GM23338 (cell line): ENCODE results near the gene NEMF. TPM values are rescaled to one million over a fixed set of nuclear protein-coding genes. Genes with fewer than 3 reads are reported as not detected.

Experiments used
- ATAC-seq: fragments of 200-7000 bp; cut with Tn5 transposase; 3 replicates; pipeline ENCODE4 v1.9.1; 2020
- DNase-seq: peaks from one replicate; pipeline ENCODE4 v3.0.0-alpha.2; 2015; ENCODE audit warnings: low spot score
- H2AFZ ChIP-seq: fragments of 200-600 bp; sonication (generic); 2 replicates; pipeline ENCODE4 v1.8.0; 2016; ENCODE audit warnings: antibody characterized with exemption, mild to moderate bottlenecking, moderate library complexity
- H3F3A ChIP-seq: fragments of 200-600 bp; sonication (generic); replicated peaks from 2 replicates; pipeline ENCODE4 v1.8.0; 2017; ENCODE audit warnings: antibody characterized with exemption, mixed run types, low read depth
- H3K27ac ChIP-seq: fragments of 200-600 bp; sonication (generic); 2 replicates; pipeline ENCODE4 v1.6.1; 2016; ENCODE audit warnings: low read depth
- H3K27me3 ChIP-seq: fragments of 200-600 bp; sonication (generic); 2 replicates; pipeline ENCODE4 v1.8.0; 2016; ENCODE audit warnings: mild to moderate bottlenecking, mixed run types, moderate library complexity; ENCODE audit not compliant: insufficient read depth
- H3K36me3 ChIP-seq: fragments of 200-600 bp; sonication (generic); 2 replicates; pipeline ENCODE4 v1.8.0; 2016; ENCODE audit warnings: mild to moderate bottlenecking; ENCODE audit not compliant: insufficient read depth
- H3K4me1 ChIP-seq: fragments of 200-600 bp; sonication (generic); 2 replicates; pipeline ENCODE4 v1.8.0; 2016; ENCODE audit warnings: mild to moderate bottlenecking, moderate library complexity; ENCODE audit not compliant: insufficient read depth
- H3K4me2 ChIP-seq: fragments of 200-600 bp; sonication (generic); 2 replicates; pipeline ENCODE4 v1.7.1; 2017; ENCODE audit warnings: mixed run types
- H3K4me3 ChIP-seq: fragments of 200-600 bp; sonication (generic); 2 replicates; pipeline ENCODE4 v1.6.1; 2016; ENCODE audit warnings: mixed run types
- H3K79me2 ChIP-seq: fragments of 200-600 bp; sonication (generic); replicated peaks from 2 replicates; pipeline ENCODE4 v1.8.0; 2017; ENCODE audit warnings: mild to moderate bottlenecking; ENCODE audit not compliant: insufficient read depth
- H3K9me2 ChIP-seq: fragments of 200-600 bp; sonication (generic); 2 replicates; pipeline ENCODE4 v1.8.0; 2017; ENCODE audit not compliant: insufficient read depth
- H4K20me1 ChIP-seq: fragments of 200-600 bp; sonication (generic); replicated peaks from 2 replicates; pipeline ENCODE4 v1.8.0; 2017; ENCODE audit warnings: mild to moderate bottlenecking; ENCODE audit not compliant: insufficient read depth
- H3K27ac Mint-ChIP-seq: 2 replicates; pipeline ENCODE4 v1.8.0; 2020; ENCODE audit warnings: inconsistent platforms, mild to moderate bottlenecking, moderate library complexity, mixed read lengths
- H3K27me3 Mint-ChIP-seq: 3 replicates; pipeline ENCODE4 v1.8.0; 2022; ENCODE audit warnings: low read depth, mild to moderate bottlenecking, moderate library complexity, mixed read lengths, inconsistent platforms; ENCODE audit not compliant: insufficient read depth, poor library complexity
- H3K36me3 Mint-ChIP-seq: 3 replicates; pipeline ENCODE4 v1.8.0; 2021; ENCODE audit warnings: low read depth, mild to moderate bottlenecking, inconsistent platforms, moderate library complexity, mixed read lengths
- H3K4me1 Mint-ChIP-seq: 3 replicates; pipeline ENCODE4 v1.8.0; 2020; ENCODE audit warnings: mild to moderate bottlenecking, inconsistent platforms, mixed read lengths
- H3K4me3 Mint-ChIP-seq: 3 replicates; pipeline ENCODE4 v1.8.0; 2021; ENCODE audit warnings: moderate library complexity, mild to moderate bottlenecking, inconsistent platforms, mixed read lengths
- H3K9me3 Mint-ChIP-seq: 3 replicates; pipeline ENCODE4 v1.8.0; 2020; ENCODE audit warnings: moderate library complexity, mild to moderate bottlenecking, inconsistent platforms, mixed read lengths
- CREB1 ChIP-seq: fragments of 250-450 bp; sonication (Bioruptor Pico); IDR thresholded peaks from 2 replicates; pipeline ENCODE4 v1.5.0; 2020; ENCODE audit warnings: low read depth, mild to moderate bottlenecking, moderate library complexity
- CTCF ChIP-seq, 2 experiments: fragments of 200-600 bp in 1 of 2; sonication (generic) in 1 of 2; conservative IDR thresholded peaks; 2 replicates each; pipeline versions ENCODE4 v1.5.1 to v1.6.1; 2016 to 2017; ENCODE audit warnings: antibody characterized with exemption in 2 of 2, low read depth in 2 of 2, mild to moderate bottlenecking in 2 of 2, moderate library complexity in 1 of 2
- ETS1 ChIP-seq: IDR thresholded peaks from 2 replicates; pipeline ENCODE4 v1.6.1; 2016; ENCODE audit warnings: antibody characterized with exemption
- EZH2 ChIP-seq: fragments of 200-600 bp; sonication (generic); IDR thresholded peaks from one replicate; pipeline ENCODE4 v1.8.0; 2017; ENCODE audit warnings: antibody characterized with exemption, mild to moderate bottlenecking, low read depth; ENCODE audit not compliant: unreplicated experiment
- EZH2phosphoT487 ChIP-seq: fragments of 200-600 bp; sonication (generic); IDR thresholded peaks from one replicate; pipeline ENCODE4 v1.8.1; 2018; ENCODE audit warnings: antibody characterized with exemption; ENCODE audit not compliant: unreplicated experiment
- JUNB ChIP-seq: IDR thresholded peaks from one replicate; pipeline ENCODE4 v1.6.1; 2016; ENCODE audit warnings: antibody characterized with exemption; ENCODE audit not compliant: unreplicated experiment
- NANOG ChIP-seq: IDR thresholded peaks from 2 replicates; pipeline ENCODE4 v1.6.1; 2016; ENCODE audit warnings: antibody characterized with exemption, borderline replicate concordance
- POLR2AphosphoS5 ChIP-seq: IDR thresholded peaks from 2 replicates; pipeline ENCODE4 v1.6.1; 2016; ENCODE audit warnings: antibody characterized with exemption, low read depth
- REST ChIP-seq: IDR thresholded peaks from one replicate; pipeline ENCODE4 v1.6.1; 2018; ENCODE audit warnings: antibody characterized with exemption; ENCODE audit not compliant: unreplicated experiment
- STAT1 ChIP-seq: IDR thresholded peaks from one replicate; pipeline ENCODE4 v1.6.1; 2016; ENCODE audit warnings: antibody characterized with exemption; ENCODE audit not compliant: unreplicated experiment
- ZNF114 ChIP-seq: fragments of 250-450 bp; sonication (Bioruptor Pico); IDR thresholded peaks from 2 replicates; pipeline ENCODE4 v1.5.0; 2020; ENCODE audit warnings: mild to moderate bottlenecking, moderate library complexity
- ZNF331 ChIP-seq: fragments of 250-450 bp; sonication (Bioruptor Pico); IDR thresholded peaks from 2 replicates; pipeline ENCODE4 v1.5.0; 2020; ENCODE audit warnings: low read depth, mild to moderate bottlenecking, moderate library complexity
- ZNF462 ChIP-seq: fragments of 250-450 bp; sonication (Bioruptor Pico); IDR thresholded peaks from 2 replicates; pipeline ENCODE4 v1.5.0; 2020; ENCODE audit warnings: mild to moderate bottlenecking, moderate library complexity
- polyA plus RNA-seq: library from polyadenylated mRNA; unstranded; fragments of >200 nt; fragmentation: Nextera tagmentation; extraction: Ambion mirVana; gene quantifications from 2 replicates; pipeline ENCODE4 v1.2.1, GENCODE V29; 2016
- total RNA-seq: library from RNA; depleted of rRNA; stranded (reverse); fragments of >200 nt; shearing (Covaris generic); gene quantifications from 2 replicates; pipeline ENCODE4 v1.2.3, GENCODE V29; 2014

NEMF gene
- total and polyA plus RNA-seq, 2 experiments from 2014 or later = 58.4 to 88.1 TPM

- H3K4me1 ChIP-seq = peaks cover 35% of the 10 kb centered on the region
- no peaks in the 10 kb centered on the region for H3K79me2 ChIP-seq
- Mint-ChIP-seq H3K4me1 (peaks cover 30% of the 10 kb centered on the region), H3K9me3 (no peaks in the 10 kb centered on the region; the same call in 2 of the 3 replicates), H3K27ac (peak overlapping the region; percentile 59; the same call in 1 of the 2 replicates), H3K27me3 (peaks cover 7% of the 10 kb centered on the region), H3K4me3 (no peak overlapping the region), H3K36me3 (no peaks in the 10 kb centered on the region)
- H3K27me3 ChIP-seq = no peaks in the 10 kb centered on the region
- H2AFZ ChIP-seq = peak overlapping the region; percentile 30
- DNase-seq = peak; percentile 72
- peak; percentile 56 for ATAC-seq
- H3K36me3 ChIP-seq = no peaks in the 10 kb centered on the region
- H4K20me1 ChIP-seq = no peaks in the 10 kb centered on the region
- 0 out of 2 replicates have a peak, but pooled peaks cover 9% of the 10 kb centered on the region for H3F3A ChIP-seq
- H3K9me2 ChIP-seq = no peaks in the 10 kb centered on the region
- H3K4me2 ChIP-seq = peak overlapping the region; percentile 67
- TF ChIP-seq EZH2 (no peak), CTCF (conservative IDR thresholded peaks at IDR 0.05; ENCODE audit: low read depth in 2 of 2) (no peak), STAT1 (no peak), ZNF462 (CRISPR knock-in tag) (no peak), NANOG (no peak), ZNF114 (no peak), POLR2AphosphoS5 (no peak), ETS1 (no peak), JUNB (no peak), EZH2phosphoT487 (no peak), CREB1 (CRISPR knock-in tag) (no peak), REST (no peak), ZNF331 (CRISPR knock-in tag) (no peak)
- H3K27ac ChIP-seq = no peak overlapping the region; the same call in 1 of the 2 replicates
- H3K4me3 ChIP-seq = peak overlapping the region; percentile 19; the same call in 1 of the 2 replicates
Measured at GRCh38 chr14:49882826-49883694, 30.5 kb upstream of the NEMF start.
